Epithelial cell of esophagus (primary cell): ENCODE measurements around the gene ARHGAP9.
"Not testable (repeated sequence)": the region's sequence is repeated elsewhere in the genome, so short reads cannot be mapped to it uniquely, and the experiment has no call there.

ENCODE experiments used
- DNase-seq: peaks from one replicate; pipeline ENCODE4 v3.0.0; 2010; ENCODE audit warnings: low read depth
- H3K4me3 ChIP-seq: 2 replicates; pipeline ENCODE4 v1.5.1; 2011; ENCODE audit warnings: mild to moderate bottlenecking, low read length, control low read depth
- CTCF ChIP-seq: IDR thresholded peaks from 2 replicates; pipeline ENCODE4 v1.5.1; 2011; ENCODE audit warnings: low read depth, mild to moderate bottlenecking, low read length, control low read depth, inconsistent platforms; ENCODE audit not compliant: insufficient read depth; ENCODE audit errors: missing control alignments

Gene ARHGAP9

GRCh38 chr12:57449375-57449774, 30.3 kb downstream of the ARHGAP9 start:
- no peak for TF ChIP-seq CTCF
- DNase-seq = no peak
- H3K4me3 ChIP-seq = no peak overlapping the region

GRCh38 chr12:57448669-57449068, 31.0 kb downstream of the ARHGAP9 start:
- no peak for DNase-seq
- H3K4me3 ChIP-seq = no peak overlapping the region
- no peak for TF ChIP-seq CTCF

GRCh38 chr12:57446292-57446960, 33.2 kb downstream of the ARHGAP9 start:
- H3K4me3 ChIP-seq = no peak overlapping the region
- no peak for TF ChIP-seq CTCF
- no peak for DNase-seq

- no peak overlapping the region for H3K4me3 ChIP-seq
- no peak for DNase-seq
- no peak for TF ChIP-seq CTCF
Measured at GRCh38 chr12:57444744-57445143, 34.9 kb downstream of the ARHGAP9 start.

GRCh38 chr12:57444337-57444736, 35.3 kb downstream of the ARHGAP9 start:
- DNase-seq, H3K4me3 ChIP-seq: not testable (repeated sequence)

- no peak overlapping the region for H3K4me3 ChIP-seq
- DNase-seq = no peak
- no peak for TF ChIP-seq CTCF
Measured at GRCh38 chr12:57441846-57442427, 37.7 kb downstream of the ARHGAP9 start.

- not testable (repeated sequence) for H3K4me3 ChIP-seq
Measured at GRCh38 chr12:57441393-57441792, 38.3 kb downstream of the ARHGAP9 start.

GRCh38 chr12:57439762-57440266, 39.9 kb downstream of the ARHGAP9 start:
- DNase-seq = no peak

More at GRCh38 chr12:57441393-57441792, 38.3 kb downstream of the ARHGAP9 start:
- DNase-seq = not testable (repeated sequence)

More at GRCh38 chr12:57439762-57440266, 39.9 kb downstream of the ARHGAP9 start:
- no peak overlapping the region for H3K4me3 ChIP-seq
- TF ChIP-seq CTCF = no peak
